Measurements from ENCODE around the gene DISC1. TPM values are rescaled to one million over a fixed set of nuclear protein-coding genes. Genes with fewer than 3 reads are reported as not detected.

DISC1 gene
- total RNA-seq, 6 experiments from 2014 or later = 1.8 to 3.3 (median 2.4) TPM

GRCh38 chr1:231981675-231982074 is 355.1 kb downstream of the DISC1 start:
- H3K27ac ChIP-seq = no peak overlapping the region
- H3K9me3 ChIP-seq = no peaks in the 10 kb centered on the region
- 65% methylated on average over 4 of the region's 4 CpGs for WGBS (ENCODE audit: insufficient coverage, low coverage, low lambda C conversion rate, missing lambda C conversion rate)
- ATAC-seq = no peak
- H3K27me3 ChIP-seq = no peaks in the 10 kb centered on the region
- H3K4me1 ChIP-seq = no peaks in the 10 kb centered on the region
- intact Hi-C loops (cut with DNase I) = no loop called here
- no peak for DNase-seq
- TF ChIP-seq CTCF (IDR thresholded peaks at IDR 0.05) = no peak
- no peak for TF ChIP-seq POLR2A (IDR thresholded peaks at IDR 0.05)
- no peak overlapping the region for H3K4me3 ChIP-seq
- H3K36me3 ChIP-seq = no peaks in the 10 kb centered on the region

GRCh38 chr1:231982871-231983587 is 356.4 kb downstream of the DISC1 start:
- intact Hi-C loops (cut with DNase I) = no loop called here
- TF ChIP-seq POLR2A (IDR thresholded peaks at IDR 0.05) (no peak), CTCF (IDR thresholded peaks at IDR 0.05) (no peak)

GRCh38 chr1:231983588-231984193 is 357.1 kb downstream of the DISC1 start:
- H3K4me3 ChIP-seq = no peak overlapping the region
- ATAC-seq (no peak), DNase-seq (no peak)
- intact Hi-C loops (cut with DNase I) = no loop called here
- TF ChIP-seq CTCF (IDR thresholded peaks at IDR 0.05) = no peak
- no peak for TF ChIP-seq POLR2A (IDR thresholded peaks at IDR 0.05)
- H3K27ac ChIP-seq = no peak overlapping the region
- no peaks in the 10 kb centered on the region for H3K4me1 ChIP-seq
- 44% methylated on average over 4 of the region's 4 CpGs for WGBS (ENCODE audit: insufficient coverage, low coverage, low lambda C conversion rate, missing lambda C conversion rate)
- no peaks in the 10 kb centered on the region for H3K9me3 ChIP-seq
- H3K36me3 ChIP-seq = no peaks in the 10 kb centered on the region
- H3K27me3 ChIP-seq = no peaks in the 10 kb centered on the region

More at GRCh38 chr1:231982871-231983587, 356.4 kb downstream of the DISC1 start:
- Histone ChIP-seq H3K27ac (no peak overlapping the region), H3K27me3 (no peaks in the 10 kb centered on the region), H3K4me1 (no peaks in the 10 kb centered on the region), H3K4me3 (no peak overlapping the region), H3K9me3 (no peaks in the 10 kb centered on the region), H3K36me3 (no peaks in the 10 kb centered on the region)
- no peak for DNase-seq
- 78% methylated on average over 5 of the region's 5 CpGs for WGBS (ENCODE audit: insufficient coverage, low coverage, low lambda C conversion rate, missing lambda C conversion rate)
- no peak for ATAC-seq

- TF ChIP-seq POLR2A (IDR thresholded peaks at IDR 0.05) (no peak), CTCF (IDR thresholded peaks at IDR 0.05) (no peak)
- Histone ChIP-seq H3K36me3 (no peaks in the 10 kb centered on the region), H3K4me3 (no peak overlapping the region), H3K27ac (no peak overlapping the region), H3K9me3 (no peaks in the 10 kb centered on the region), H3K27me3 (no peaks in the 10 kb centered on the region), H3K4me1 (no peaks in the 10 kb centered on the region)
- ATAC-seq (no peak), DNase-seq (no peak)
- 72% methylated on average over 4 of the region's 4 CpGs for WGBS (ENCODE audit: insufficient coverage, low coverage, low lambda C conversion rate, missing lambda C conversion rate)
- intact Hi-C loops (cut with DNase I) = no loop called here
Measured at GRCh38 chr1:231985296-231986023, 358.9 kb downstream of the DISC1 start.
